K562 (cell line): ENCODE measurements around the gene IFI30. TPM values are rescaled to one million over a fixed set of nuclear protein-coding genes. Genes with fewer than 3 reads are reported as not detected.

Experiments
- AFF4 ChIP-seq: sonication (generic); formaldehyde crosslinking; IDR thresholded peaks from 2 replicates; pipeline ENCODE4 v1.8.0; 2023; ENCODE audit warnings: mild to moderate bottlenecking, missing genetic modification reagents
- MYC ChIP-seq, 2 experiments: fragments of 250-450 bp in 1 of 2; sonication (Bioruptor Pico) in 1 of 2; IDR thresholded peaks; 2 replicates each; pipeline versions ENCODE4 v1.5.1 to v1.6.1; 2012 to 2021; ENCODE audit warnings: low read depth in 2 of 2, borderline replicate concordance in 1 of 2, improper control_type of control experiment in 1 of 2, low read length in 1 of 2, mild to moderate bottlenecking in 1 of 2, moderate library complexity in 1 of 2
- REST ChIP-seq, 2 experiments: fragments of 450-650 bp; formaldehyde crosslinking in 1 of 2; IDR thresholded peaks; 2 replicates each; pipeline versions ENCODE4 v1.4.0 to v1.6.1; 2014 to 2020; ENCODE audit warnings: mild to moderate bottlenecking in 2 of 2, borderline replicate concordance in 1 of 2, low read depth in 1 of 2
- YY1 ChIP-seq, 3 experiments: IDR thresholded peaks; 2 replicates each; pipeline ENCODE4 v1.6.1; 2011; ENCODE audit warnings: low read length in 2 of 3, mild to moderate bottlenecking in 2 of 3, moderate library complexity in 2 of 3, borderline replicate concordance in 1 of 3, control low read depth in 1 of 3, low read depth in 1 of 3; ENCODE audit not compliant: insufficient read depth in 3 of 3, insufficient replicate concordance in 2 of 3, control insufficient read depth in 1 of 3, insufficient read length in 1 of 3; ENCODE audit errors: extremely low read depth in 1 of 3
- ZNF592 ChIP-seq: fragments of 450-650 bp; IDR thresholded peaks from 2 replicates; pipeline ENCODE4 v1.6.1; 2017; ENCODE audit warnings: antibody characterized with exemption, mild to moderate bottlenecking
- polyA plus RNA-seq, 8 experiments: library from polyadenylated mRNA; depleted of rRNA in 4 of 8; stranded (reverse) in 5 of 8; unstranded in 3 of 8; fragments of >200 nt; fragmentation: Nextera tagmentation in 2 of 8; fragmentation: Illumina TruSeq in 1 of 8; extraction: Ambion mirVana in 2 of 8; extraction: Trizol in 1 of 8; gene quantifications; 2 replicates each; pipeline versions ENCODE4 v1.2.1 to v1.2.3, GENCODE V29; 2011 to 2014; ENCODE audit warnings: inconsistent platforms in 1 of 8, missing spikeins in 1 of 8
- total RNA-seq, 7 experiments: library from RNA; depleted of rRNA in 6 of 7; stranded (reverse); fragments of >200 nt in 6 of 7; fragmentation: Illumina TruSeq in 2 of 7; extraction: Trizol in 2 of 7; gene quantifications; 2 replicates each; pipeline versions ENCODE4 v1.2.1 to v1.2.3, GENCODE V29; 2011 to 2021; ENCODE audit warnings: low replicate concordance in 1 of 7

Gene IFI30
- total and polyA plus RNA-seq, 9 of the 15 experiments (the other 6 are each of a cell fraction or from before 2014, with no cell fraction given) = 63.7 to 430 (median 109) TPM

GRCh38 chr19:18160971-18161635 is 12.5 kb upstream of the IFI30 start (continued):
- TF ChIP-seq ZNF592 (peak; percentile 64; the same call in 1 of the 2 replicates), REST (IDR thresholded peaks at IDR 0.05; ENCODE audit: borderline replicate concordance) (peak; percentile 2; the same call in 1 of the 2 replicates), REST (CRISPR knock-in tag; IDR thresholded peaks at IDR 0.05; ENCODE audit: low read depth) (0 out of 2 replicates have a peak, but pooled peaks have one; percentile 50), AFF4 (no peak), MYC (IDR thresholded peaks at IDR 0.05; ENCODE audit: low read depth, low read length) (peak; percentile 97), MYC (CRISPR knock-in tag; IDR thresholded peaks at IDR 0.05; ENCODE audit: borderline replicate concordance, low read depth) (no peak), YY1 (IDR thresholded peaks at IDR 0.05; ENCODE audit: borderline replicate concordance in 1 of 3, control insufficient read depth in 1 of 3, extremely low read depth in 1 of 3, insufficient read depth in 3 of 3, insufficient read length in 1 of 3, insufficient replicate concordance in 2 of 3, low read depth in 1 of 3, low read length in 2 of 3) (peak; percentile 7 to 81 (median 81))
